NB4 (cell line): ENCODE measurements around the gene TGFB2.

ENCODE experiments used
- DNase-seq: peaks from one replicate; pipeline ENCODE4 v3.0.0; 2010; ENCODE audit warnings: low read depth
- H3K4me3 ChIP-seq: one replicate; pipeline ENCODE4 v1.5.1; 2011; ENCODE audit warnings: mild to moderate bottlenecking, low read depth, low read length, moderate library complexity
- CTCF ChIP-seq: IDR thresholded peaks from one replicate; pipeline ENCODE4 v1.5.1; 2012; ENCODE audit warnings: low read depth, low read length
- MAX ChIP-seq: IDR thresholded peaks from 2 replicates; pipeline ENCODE4 v1.6.1; 2011; ENCODE audit warnings: low read depth, low read length
- MYC ChIP-seq: IDR thresholded peaks from 2 replicates; pipeline ENCODE4 v1.6.1; 2011; ENCODE audit warnings: low read depth, low read length
- POLR2A ChIP-seq: IDR thresholded peaks from 2 replicates; pipeline ENCODE4 v1.6.1; 2011; ENCODE audit warnings: mild to moderate bottlenecking; ENCODE audit not compliant: insufficient read length; ENCODE audit errors: extremely low read depth

The TGFB2 gene

GRCh38 chr1:218451415-218451814 is 106.3 kb downstream of the TGFB2 start:
- TF ChIP-seq MYC = no peak
- no peak for DNase-seq

GRCh38 chr1:218454700-218455282 is 109.7 kb downstream of the TGFB2 start:
- no peak overlapping the region for H3K4me3 ChIP-seq
- DNase-seq = no peak
- TF ChIP-seq MYC (no peak), POLR2A (no peak), MAX (no peak), CTCF (no peak)

More at GRCh38 chr1:218451415-218451814, 106.3 kb downstream of the TGFB2 start:
- no peak overlapping the region for H3K4me3 ChIP-seq

GRCh38 chr1:218456444-218456843 is 111.3 kb downstream of the TGFB2 start:
- H3K4me3 ChIP-seq = no peak overlapping the region
- peak; percentile 61 for DNase-seq
- TF ChIP-seq POLR2A = no peak
- TF ChIP-seq MAX = no peak
- no peak for TF ChIP-seq MYC
- no peak for TF ChIP-seq CTCF

GRCh38 chr1:218459450-218459849 is 114.3 kb downstream of the TGFB2 start:
- DNase-seq = peak; percentile 37
- TF ChIP-seq CTCF (no peak), MYC (no peak)
- no peak overlapping the region for H3K4me3 ChIP-seq

GRCh38 chr1:218459878-218460711 is 115.0 kb downstream of the TGFB2 start:
- DNase-seq = peak; percentile 88
- no peak overlapping the region for H3K4me3 ChIP-seq
- no peak for TF ChIP-seq MYC
- no peak for TF ChIP-seq POLR2A
- TF ChIP-seq MAX = no peak
- no peak for TF ChIP-seq CTCF

- no peak overlapping the region for H3K4me3 ChIP-seq
- no peak for TF ChIP-seq MYC
- no peak for TF ChIP-seq POLR2A
- TF ChIP-seq CTCF = no peak
- no peak for DNase-seq
Measured at GRCh38 chr1:218461351-218461750, 116.2 kb downstream of the TGFB2 start.
